CD4-positive, alpha-beta T cell treated with Interleukin-21 for 1 hour (primary cell): ENCODE measurements around the gene VAV2.
A peak's percentile ranks its signal among the peaks of the same experiment; 100 is the strongest.

Source experiments
- DNase-seq: peaks from one replicate; pipeline ENCODE4 v3.0.0-alpha.2; 2020

The VAV2 gene

DNA sequence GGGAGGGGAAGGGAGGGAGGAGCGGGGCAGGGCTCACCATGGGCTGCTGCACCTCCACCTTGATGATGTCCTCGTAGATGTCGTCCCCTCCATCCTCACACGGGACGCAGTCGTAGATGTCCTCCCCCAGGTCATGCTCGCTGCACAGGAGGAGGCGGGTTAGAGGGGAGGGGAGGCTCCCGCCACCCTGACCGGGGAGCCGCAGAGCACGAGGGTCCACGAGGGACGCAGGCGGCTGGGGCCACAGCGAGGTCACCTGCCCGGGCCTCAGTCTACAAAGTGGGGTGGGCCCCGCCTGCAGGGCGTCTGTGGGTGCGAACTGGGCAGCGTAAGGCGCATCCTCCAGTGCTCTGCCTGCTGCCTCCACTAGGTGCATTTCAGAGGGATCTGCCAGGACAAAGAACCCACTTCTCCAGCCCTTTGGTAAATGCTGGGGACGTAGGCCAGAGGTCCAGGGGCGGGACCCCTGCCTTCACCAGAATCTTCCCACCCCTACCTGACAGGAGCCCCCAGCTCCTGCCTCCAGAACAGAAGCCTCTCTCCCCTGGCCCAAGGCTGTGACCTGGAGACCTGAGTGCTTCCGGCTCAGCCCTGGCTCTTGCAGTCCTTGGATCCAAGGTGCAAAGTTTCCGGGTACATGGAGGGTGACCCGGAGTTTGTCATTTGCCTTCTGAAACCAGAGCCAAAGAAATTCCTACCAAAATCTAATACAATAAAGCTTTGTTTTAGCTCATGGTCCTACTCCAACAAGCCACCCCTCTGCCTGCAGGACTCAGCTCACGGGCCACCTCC is 179.9 kb downstream of the VAV2 start:
- DNase-seq, result no peak

DNA sequence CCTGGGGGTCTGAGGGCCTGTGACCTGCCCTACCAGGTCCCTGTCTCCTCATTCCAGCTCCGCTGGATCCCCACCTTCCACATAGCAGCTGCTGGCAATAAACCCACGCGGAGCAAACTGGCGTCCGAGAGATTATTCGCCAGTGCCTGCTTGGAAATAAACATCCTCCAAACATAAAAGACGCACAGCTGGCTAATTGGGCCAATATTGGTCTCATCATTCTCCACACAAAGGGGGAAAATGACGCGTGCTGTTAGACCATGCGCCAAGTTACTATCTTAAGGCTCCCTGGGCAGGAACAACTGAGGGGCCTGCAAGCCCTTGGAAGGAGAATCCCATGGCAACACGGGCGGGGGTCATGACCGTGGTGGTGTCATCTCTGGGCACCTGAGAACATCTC is 180.7 kb downstream of the VAV2 start:
- no peak for DNase-seq

DNA sequence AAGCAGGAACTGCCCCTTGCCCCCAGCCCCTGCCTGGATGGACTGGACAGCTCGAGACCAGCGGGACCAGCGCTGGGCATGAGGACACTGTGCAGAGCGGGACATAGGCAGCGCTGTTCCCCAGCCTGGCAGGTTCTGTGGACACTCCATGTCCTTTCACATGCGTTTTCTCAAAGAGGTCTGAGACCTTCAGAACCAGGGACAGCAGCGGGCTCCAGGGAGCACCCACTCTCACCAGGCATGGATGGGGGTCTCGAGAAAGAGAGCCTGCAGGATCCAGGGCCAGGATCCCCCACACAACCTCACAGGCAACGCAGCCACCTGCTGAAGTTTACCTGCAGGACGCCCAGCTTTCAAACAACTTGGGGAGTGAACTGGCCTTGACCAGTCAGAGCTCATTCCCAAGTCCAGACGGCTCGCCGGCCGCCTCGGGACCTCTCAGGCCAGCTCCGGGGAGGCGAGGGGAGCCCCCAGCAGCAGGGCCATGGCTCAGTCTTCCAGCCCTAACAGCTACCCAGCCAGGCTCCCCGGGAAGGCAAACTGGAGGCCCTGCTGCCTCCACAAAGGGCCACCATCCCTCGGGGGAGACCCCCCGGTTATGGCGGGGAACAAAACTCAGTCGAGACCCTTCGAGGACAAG is 181.4 kb downstream of the VAV2 start:
- DNase-seq, result no peak

DNA sequence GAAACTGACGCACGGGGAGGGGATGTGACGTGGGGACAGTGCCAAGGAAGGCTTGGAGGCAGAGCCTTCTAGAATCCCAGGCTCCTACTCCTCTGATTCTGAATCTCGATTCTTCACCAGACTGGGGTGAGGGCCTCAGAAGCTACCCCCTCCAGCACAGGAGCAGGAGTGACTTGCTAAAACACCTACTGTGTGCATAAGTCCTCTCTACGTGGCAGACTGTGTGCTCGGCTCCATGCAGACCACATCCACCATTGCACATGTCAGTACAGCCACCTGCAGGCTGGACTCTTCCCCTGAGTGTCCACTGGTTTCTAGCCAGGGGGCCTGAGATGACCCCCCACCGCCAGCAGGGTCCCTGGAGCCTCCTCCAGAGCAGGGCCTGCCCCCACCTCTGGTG is 182.8 kb downstream of the VAV2 start:
- no peak for DNase-seq

DNA sequence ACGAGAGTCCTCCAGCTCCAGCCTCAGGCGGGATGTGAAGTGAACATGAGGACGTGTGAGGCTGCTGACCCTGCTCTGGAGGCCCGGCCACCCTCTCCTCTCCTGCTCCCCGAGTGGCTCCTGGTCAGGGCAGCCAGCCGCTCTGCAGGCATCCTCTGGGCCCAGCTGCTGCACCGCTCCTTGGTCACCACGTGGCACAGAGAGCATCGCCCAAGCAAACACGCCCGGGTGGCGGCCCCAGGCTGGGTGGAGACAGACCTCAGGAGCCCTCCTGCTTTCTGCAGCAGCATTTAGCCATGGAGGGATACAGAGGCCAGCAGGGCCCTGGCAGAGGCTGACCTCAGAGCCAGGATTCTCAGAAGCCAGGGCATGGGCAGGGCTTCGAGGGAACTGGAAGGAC is 184.3 kb downstream of the VAV2 start:
- no peak for DNase-seq

DNA sequence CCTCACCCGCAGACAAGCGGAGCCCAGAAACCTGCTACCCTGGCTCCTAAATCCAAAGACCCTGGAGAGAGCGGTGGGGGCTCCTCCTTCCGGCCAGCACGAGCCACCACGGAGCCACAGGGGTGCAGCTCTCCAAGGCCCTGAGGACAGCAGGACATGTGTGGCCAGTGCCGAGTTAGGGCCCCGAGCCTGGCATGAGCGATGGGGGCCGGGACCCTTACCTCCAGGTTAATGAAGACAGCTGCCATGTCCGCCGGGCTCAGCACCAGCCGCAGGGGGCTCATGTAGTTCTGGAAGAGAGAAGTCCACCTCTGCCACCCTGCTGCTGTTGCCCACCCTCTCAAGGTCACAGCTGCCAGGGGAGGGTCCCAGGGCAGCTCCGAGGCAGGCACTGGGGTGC is 185.1 kb downstream of the VAV2 start:
- no peak for DNase-seq

DNA sequence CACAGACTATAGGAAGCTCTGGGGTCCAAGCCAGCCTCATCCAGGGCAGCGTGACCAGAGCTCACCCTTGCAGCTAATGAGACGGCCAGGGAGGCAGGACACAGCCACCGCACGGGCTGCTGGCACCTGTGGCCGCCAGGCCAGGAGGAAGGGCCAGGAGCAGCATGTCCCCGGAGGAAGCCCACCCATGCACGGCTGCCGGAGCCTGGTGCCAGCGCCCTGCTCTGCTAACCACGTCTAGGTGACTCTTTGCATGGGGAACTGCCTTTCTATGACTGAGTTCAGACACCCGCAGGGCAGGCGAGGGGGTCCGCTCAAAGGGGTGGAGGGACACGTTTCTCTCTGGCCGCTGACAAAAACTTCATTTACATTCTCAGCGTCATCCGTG is 185.5 kb downstream of the VAV2 start:
- no peak for DNase-seq

DNA sequence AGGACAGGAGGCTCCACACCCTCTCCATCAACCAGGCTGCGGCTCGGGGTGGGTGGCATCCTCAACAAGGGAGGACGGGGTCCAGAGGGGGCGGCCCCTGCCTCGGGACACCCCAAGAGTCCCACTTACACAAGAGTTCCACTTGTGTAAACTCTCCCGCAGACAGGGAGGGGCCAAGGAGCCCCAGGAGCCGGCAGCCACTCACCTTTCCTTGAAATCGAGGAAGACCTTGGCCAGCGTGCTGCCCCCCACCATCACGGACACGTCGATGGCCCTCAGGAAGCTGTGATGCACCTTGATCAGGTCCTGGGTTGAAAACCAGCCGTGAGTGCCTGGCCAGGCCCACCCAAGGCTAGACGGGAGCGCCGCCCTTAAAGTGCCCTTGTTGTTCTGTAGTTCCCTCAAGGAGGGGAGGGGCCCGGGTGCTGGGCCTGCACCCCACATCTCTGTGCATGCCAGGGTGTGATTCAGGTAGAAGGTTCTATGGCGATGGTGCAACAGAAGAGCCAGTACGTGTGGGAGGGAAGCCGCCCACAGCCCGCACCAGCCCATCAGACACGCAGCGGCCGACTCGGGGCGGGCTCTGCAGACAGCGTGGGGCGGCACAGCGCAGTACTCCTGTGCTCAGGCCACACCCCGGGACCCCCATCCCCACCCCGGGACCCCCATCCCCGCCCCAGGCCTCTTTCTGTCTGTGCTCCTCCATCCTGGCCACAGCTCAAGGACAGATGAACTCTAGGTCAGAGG is 186.1 kb downstream of the VAV2 start:
- no peak for DNase-seq

DNA sequence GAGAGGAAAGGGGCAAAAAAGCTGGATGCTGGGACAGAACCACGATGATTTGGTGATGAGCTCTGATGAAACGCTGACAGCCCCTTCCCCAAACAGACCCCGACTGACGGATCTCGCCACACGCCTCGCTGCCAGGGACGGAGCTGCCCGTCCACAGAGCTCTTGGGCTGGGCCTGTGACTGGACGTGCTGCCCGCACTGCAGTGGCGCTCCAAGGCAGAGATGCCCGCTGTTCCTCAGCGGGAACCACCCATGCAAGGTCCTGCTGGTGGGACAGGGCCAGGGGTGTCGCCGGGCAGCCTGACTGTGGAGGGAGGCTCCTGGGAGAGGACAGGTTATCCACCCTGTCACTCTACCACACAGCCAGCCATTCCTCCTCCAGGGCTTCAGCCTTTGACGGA is 187.9 kb downstream of the VAV2 start:
- DNase-seq, result no peak

DNA sequence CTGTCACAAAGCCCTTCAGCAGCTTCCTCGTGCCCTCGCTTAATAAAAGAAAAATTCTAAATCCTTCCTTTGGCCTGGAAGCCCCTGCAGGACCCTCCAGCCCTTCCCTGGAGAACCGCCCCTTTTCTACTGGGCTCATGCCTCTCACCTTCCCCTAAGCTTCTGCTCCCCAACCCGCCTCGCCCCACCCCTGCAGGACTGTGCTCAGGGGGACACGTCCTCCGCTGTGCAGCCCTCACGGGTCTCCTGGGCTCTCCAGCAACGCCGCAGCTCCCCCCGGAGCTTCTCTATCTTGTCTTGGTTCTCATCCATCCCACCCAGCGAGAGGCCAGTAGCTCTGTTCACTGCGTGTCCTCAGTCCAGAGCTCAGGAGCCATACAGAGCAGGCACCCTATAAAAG is 188.4 kb downstream of the VAV2 start:
- no peak for DNase-seq

DNA sequence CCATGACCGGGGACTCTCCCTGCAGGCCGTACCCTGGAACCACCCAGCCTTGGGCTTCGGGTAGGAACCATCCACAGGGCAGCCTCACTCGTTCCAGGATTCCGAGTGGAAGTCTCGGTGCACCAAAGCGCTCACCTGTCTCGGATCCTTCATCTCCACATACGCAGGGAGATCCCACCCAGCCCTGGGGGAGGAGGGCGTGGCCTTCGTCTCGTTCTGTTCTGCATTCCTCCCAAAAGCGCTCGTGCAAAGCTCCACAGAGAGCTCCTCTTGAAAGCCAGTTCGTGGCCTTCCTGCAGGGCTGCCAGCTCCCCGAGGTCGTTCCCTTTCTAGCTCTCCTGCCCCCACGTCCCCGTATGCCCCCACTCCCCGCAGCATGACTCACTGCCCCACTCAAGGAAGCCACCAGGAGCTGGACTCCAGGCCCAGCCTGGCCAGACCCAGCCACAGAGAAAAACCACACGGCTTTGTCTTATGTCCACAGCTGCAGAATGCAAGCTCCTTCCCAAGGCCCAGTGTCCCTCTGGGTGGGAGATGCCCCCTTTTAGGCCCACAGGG is 189.0 kb downstream of the VAV2 start:
- DNase-seq, result no peak

DNA sequence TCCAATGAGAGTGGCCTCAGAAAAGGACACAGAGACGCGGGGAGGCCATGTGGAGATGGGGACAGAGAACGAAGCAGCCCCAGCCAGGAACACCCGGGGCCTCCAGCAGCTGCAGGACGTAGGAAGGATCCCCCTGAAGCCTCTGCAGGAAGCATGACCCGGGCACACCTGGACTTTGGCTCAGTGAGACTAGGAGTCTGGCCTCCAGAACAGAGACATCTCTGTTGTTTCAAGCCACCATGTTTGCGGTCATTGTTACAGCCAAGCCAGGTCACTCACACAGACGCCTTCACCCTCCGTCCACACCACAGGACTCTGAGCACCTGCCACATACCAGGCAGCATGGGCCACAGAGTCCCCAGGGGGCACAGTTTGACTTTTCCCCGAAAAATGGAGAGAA is 190.4 kb downstream of the VAV2 start:
- no peak for DNase-seq

DNA sequence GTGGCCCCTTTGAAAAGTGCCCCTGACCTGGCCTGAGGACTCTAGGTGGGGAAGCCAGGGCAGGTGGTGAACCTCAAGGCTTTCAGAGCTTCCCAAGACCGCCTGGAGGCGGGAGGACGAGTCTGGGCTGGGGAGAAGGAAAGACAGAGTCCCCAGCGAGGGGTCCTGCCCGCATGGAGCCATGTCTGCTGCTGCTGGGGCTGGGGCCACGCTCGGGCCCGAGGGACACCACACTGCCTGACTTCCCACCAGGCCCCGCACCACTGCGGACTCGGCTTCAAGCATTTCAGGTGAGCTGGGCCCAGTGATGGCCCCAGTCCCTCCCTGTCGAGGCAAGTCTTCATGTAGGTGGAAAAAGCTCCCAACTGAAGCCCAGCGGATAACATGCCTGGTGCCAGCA is 191.9 kb downstream of the VAV2 start:
- DNase-seq, result no peak

DNA sequence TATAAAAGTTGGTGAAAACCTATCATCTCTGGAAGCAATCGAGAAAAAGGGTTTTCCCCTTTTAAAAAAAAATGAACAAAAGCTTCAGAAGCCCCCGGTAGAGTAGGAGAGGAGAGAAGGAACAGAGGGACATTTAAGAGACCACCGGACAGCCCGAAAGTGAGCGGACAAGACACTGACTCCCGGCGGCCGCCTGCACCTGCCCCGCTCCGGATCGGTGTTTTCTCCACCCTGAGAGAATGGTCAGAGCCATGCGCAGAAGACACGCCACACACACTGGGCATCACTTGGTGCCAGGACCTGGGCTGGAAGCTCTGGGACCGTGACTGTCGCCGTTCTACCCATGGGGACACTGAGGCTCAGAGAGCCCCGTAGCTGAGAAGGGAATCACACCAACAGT is 192.4 kb downstream of the VAV2 start:
- DNase-seq, result no peak

DNA sequence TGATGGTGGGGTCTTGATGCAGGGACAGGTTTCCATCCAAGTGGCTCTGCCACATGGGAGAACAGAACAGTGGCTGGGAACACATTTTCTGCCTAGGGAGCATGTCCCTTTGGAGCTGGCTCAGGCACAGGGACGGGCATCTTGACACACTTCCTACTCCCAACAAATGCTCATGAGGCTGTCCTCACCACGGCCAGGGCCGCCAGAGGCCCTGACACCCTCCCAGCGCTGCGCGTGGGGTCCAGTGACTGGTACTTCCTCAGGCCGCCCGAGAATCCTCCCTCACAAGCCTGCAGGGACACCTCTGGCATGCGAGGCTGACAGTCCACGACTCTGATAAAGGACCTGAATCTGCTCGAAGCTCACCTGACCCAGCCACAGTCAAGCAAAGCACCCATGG is 193.0 kb downstream of the VAV2 start:
- no peak for DNase-seq

DNA sequence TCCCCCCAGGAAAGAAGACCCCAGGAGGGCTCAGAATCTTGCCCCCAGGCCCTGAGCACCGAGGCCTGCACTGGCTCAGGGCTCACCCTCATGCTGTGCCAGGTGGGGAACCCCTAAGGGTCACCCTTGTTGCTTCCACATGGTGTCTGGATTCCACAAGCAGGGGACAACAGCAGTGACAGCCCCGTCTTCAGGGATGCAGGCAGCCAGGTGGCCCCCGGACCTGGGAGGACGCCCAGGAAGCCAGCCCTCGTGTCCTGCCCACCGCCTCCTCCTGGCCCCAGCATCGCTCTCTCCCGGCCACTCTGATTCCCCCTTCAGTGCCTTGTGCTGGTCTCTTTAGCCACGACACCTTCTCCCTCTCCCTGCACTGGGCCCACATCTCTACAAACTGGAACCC is 194.0 kb downstream of the VAV2 start:
- no peak for DNase-seq

DNA sequence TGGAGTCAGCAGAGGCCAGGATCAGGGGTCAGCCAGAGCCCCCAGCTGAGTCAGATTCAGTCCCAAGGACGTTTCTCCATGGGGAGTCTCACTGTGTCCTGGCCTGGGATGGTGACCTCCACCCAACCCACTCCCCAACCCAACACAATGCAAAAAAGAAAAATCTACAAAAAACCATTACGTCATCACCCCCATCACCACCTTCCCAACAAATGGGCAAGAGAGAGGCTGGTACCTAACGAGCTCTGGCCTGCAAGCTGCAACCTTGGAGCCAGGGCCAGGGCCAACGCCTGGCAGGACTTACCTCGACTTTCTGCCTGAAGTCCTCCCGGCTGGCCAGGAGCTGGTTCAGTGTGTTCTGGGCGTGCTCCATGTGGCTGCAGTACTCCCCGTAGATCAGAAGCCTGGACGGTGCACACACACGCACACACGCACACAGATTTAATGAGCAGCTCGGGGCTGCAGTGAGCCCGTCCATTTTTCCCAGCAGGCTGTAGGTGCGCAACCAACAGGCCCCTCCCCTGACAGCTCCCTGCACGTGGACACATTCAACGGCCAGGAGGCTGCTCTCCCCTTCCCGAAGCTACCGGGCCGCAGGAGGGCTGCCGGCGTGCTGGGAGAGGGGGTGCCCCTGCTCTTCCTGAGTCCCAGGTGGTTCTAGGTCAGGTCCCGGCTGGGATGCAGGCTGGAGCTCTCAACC is 194.6 kb downstream of the VAV2 start:
- DNase-seq, result no peak

DNA sequence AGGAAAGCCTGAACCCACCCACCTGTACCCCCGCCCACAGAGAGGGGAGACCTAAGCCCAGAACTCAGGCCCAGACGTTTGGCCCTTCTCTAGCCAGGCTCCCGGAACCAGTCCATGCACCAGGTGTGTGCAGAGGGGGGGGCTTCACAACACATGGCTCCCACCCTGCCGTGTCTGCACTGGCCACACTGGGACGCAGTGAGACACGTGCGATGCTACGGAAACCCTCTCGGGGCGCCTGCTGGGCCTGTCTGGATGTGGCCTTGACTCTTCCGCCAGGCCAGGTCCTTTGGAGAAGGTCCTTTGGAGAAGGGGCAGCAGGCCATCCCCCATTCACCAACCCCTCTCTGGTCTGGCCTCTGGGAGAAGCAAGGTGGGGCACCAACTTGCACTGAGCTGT is 195.6 kb downstream of the VAV2 start:
- no peak for DNase-seq

DNA sequence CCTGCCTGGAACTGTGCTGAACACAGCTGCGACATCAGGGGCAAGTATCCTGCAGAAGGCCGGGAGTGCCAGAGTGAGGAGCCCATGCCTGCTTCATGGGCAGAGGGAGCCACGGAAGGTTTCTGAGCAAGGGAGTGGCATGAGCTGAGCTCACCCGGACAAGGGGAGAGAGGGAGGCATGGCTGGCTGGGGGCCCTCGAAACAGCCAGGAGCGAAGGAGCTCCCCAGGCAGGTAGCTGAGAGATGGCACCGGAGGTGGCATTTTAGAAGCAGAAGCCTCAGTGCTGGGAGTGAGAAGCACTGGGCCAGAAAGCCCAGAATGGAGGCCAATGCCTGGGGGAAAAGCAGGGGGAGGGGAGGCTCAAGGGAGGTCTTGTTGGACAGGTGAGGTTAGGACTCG is 197.1 kb downstream of the VAV2 start:
- no peak for DNase-seq

DNA sequence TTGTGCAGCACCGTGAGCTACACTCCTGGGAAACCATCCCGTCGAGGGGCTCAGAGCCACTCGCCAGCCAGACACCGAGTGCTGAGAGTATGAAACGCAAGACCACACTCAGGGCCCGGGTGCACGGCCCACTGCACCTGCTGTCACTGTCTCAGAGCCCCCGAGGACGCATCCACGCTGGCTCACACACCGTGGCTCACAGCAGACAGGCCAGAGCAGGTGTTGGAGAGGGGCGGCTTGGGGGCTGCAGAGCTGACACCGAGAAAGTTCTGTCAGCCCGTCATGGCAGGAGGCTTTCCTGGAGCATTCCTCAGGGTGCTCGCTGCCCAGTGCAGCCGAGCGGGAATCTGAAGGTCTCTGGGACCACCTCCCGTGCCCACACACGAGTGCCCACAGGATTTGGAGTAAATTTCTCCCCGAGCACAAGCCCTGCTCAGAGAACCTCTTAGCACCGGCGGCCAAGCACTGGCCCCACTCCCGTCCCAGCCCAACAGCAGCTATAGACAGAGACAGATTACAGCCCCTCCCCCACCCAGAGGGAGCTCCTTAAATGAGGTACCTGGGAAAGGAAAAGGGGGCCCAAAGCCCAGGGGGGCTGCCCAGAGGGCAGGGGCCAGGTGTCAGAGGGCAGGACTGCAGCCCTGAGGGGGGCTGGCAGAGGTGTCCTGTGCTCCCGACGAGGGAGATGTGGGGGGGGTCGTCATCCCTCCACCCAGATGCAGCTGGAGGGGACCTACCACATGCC is 197.9 kb downstream of the VAV2 start:
- DNase-seq, result no peak

DNA sequence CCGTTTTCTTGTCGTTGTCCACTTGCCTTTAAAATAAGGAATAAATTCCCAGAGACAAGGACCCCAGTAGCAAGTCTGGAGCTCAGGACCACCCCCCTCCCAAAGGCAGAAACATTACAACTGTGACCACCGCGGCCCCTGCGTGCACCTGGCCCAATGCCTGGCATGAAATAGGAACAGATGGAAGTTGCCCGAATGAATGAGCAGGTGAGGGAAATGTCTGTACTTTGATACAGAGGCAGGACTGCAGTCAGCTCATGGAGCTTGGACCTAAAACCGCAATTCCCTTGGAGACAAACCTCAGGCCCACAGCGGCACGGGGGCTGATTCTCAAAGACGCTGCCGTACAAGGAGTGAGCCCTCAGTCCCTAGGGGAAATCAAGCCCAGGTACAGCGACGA is 198.7 kb downstream of the VAV2 start:
- no peak for DNase-seq

DNA sequence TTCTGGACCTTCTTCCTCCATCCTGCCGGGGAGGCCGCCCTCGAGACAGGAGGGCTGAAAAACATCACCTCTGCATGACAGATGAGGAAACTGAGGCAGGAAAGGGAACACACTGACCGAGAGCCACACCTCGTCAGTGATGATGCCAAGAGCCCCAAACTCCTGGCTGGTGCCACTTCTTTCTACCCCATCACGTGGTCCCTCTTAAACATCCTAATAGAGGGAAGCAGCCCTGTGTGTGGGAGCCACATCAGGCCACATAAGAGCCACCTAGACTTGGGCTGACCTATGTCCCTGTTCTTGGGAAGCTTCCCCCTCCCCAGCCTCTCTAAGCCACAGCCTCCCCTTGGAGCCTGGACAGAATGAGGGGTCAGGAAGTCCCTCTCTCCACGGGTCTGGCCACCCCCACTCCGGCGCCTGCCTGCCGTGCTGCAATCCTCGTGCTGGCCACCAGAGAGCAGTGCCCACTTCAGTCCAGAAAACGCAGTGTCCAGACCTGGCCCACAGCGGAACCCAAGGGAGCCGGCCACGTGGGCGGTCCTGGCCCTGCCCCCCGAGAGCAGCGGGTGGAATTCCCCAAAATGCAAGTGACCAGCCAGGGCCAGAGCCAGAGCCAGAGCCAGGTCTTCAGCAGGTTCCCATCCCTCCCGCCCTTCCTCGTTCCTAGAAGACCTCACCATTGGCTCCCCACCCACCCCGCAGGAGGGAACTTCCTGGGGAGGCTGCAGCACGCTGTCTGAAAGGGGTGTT is 199.2 kb downstream of the VAV2 start:
- peak; percentile 51 for DNase-seq
